Panc1 (cell line): Measurements from ENCODE around the gene SKIC8. TPM values are rescaled to one million over a fixed set of nuclear protein-coding genes. Genes with fewer than 3 reads are reported as not detected.
"Not testable (repeated sequence)": the region's sequence is repeated elsewhere in the genome, so short reads cannot be mapped to it uniquely, and the experiment has no call there.

Experiments used
- ATAC-seq: fragments of 200-7000 bp; cut with Tn5 transposase; 2 replicates; pipeline ENCODE4 v1.9.1; 2020; ENCODE audit warnings: mild to moderate bottlenecking, moderate library complexity
- BruUV-seq: library from RNA; stranded (reverse); fragments of 400-500 nt; replicated peaks from 2 replicates; lab custom pipeline; 2021; lab: Mats Ljungman, UMichigan
- CTCF ChIA-PET: fragments of 300-600 bp; sonication (Branson Sonifier 250); formaldehyde crosslinking; loops from one replicate; lab custom pipeline; 2022; ENCODE audit warnings: antibody characterized with exemption; lab: Charles Lee
- POLR2A ChIA-PET: fragments of 300-600 bp; sonication (Branson Sonifier 250); formaldehyde crosslinking; loops from one replicate; lab custom pipeline; 2022; ENCODE audit warnings: antibody characterized with exemption; lab: Charles Lee
- DNase-seq: peaks from one replicate; pipeline ENCODE4 v3.0.0-alpha.2; 2010; ENCODE audit warnings: low read depth, low spot score
- H3K27ac ChIP-seq: 2 replicates; pipeline ENCODE4 v1.5.1; 2011; ENCODE audit warnings: mild to moderate bottlenecking, low read length, inconsistent platforms
- H3K27me3 ChIP-seq: fragments of 200-500 bp; sonication (Bioruptor generic); 2 replicates; pipeline ENCODE4 v1.6.0; 2014; ENCODE audit warnings: low read length, inconsistent platforms; ENCODE audit not compliant: control insufficient read depth, insufficient read depth
- H3K36me3 ChIP-seq: fragments of 200-500 bp; sonication (Bioruptor generic); 2 replicates; pipeline ENCODE4 v1.5.1; 2014; ENCODE audit warnings: inconsistent platforms, mild to moderate bottlenecking, low read length, moderate library complexity; ENCODE audit not compliant: control insufficient read depth, insufficient read depth
- H3K4me1 ChIP-seq: 2 replicates; pipeline ENCODE4 v1.5.1; 2011; ENCODE audit warnings: inconsistent platforms, mild to moderate bottlenecking, low read length, moderate library complexity; ENCODE audit not compliant: control insufficient read depth, insufficient read depth
- H3K4me3 ChIP-seq, 2 experiments: 2 replicates each; pipeline ENCODE4 v1.5.1; 2011 to 2012; ENCODE audit warnings: low read depth in 2 of 2, low read length in 2 of 2, mild to moderate bottlenecking in 2 of 2, inconsistent platforms in 1 of 2, moderate library complexity in 1 of 2
- H3K9me3 ChIP-seq: fragments of 200-500 bp; sonication (Bioruptor generic); 2 replicates; pipeline ENCODE4 v1.5.1; 2014; ENCODE audit warnings: low read depth, mild to moderate bottlenecking, inconsistent platforms, low read length, moderate library complexity; ENCODE audit not compliant: control insufficient read depth, insufficient read depth
- CTCF ChIP-seq: fragments of 450-650 bp; IDR thresholded peaks from 2 replicates; pipeline ENCODE4 v1.5.1; 2017; ENCODE audit warnings: mild to moderate bottlenecking
- POLR2AphosphoS5 ChIP-seq: IDR thresholded peaks from 2 replicates; pipeline ENCODE4 v1.6.1; 2012; ENCODE audit warnings: mild to moderate bottlenecking, low read depth, low read length, moderate library complexity
- REST ChIP-seq, 2 experiments: IDR thresholded peaks; 2 replicates each; pipeline ENCODE4 v1.6.1; 2011 to 2012; ENCODE audit warnings: low read depth in 2 of 2, control low read depth in 1 of 2, low read length in 1 of 2, mild to moderate bottlenecking in 1 of 2, moderate library complexity in 1 of 2; ENCODE audit not compliant: insufficient read depth in 1 of 2
- SIN3A ChIP-seq: IDR thresholded peaks from 2 replicates; pipeline ENCODE4 v1.6.1; 2012; ENCODE audit warnings: low read depth, mild to moderate bottlenecking, low read length, moderate library complexity, borderline replicate concordance; ENCODE audit not compliant: insufficient read depth
- TCF7L2 ChIP-seq: IDR thresholded peaks from 2 replicates; pipeline ENCODE4 v1.6.1; 2011; ENCODE audit warnings: mild to moderate bottlenecking, low read depth, low read length, inconsistent platforms
- in situ Hi-C: cut with HindIII; loops from 2 replicates; pipeline ENCODE4 v1.10.0; 2016; ENCODE audit warnings: low sequenced_read_pairs, low pct_unique_long_range_greater_than_20kb
- intact Hi-C: fragments of 100-400 bp; cut with micrococcal nuclease; formaldehyde crosslinking; loops from one replicate; pipeline ENCODE4 v1.10.0; 2022; ENCODE audit not compliant: unreplicated experiment
- total RNA-seq: library from RNA; stranded (reverse); gene quantifications from one replicate; pipeline ENCODE4 v1.2.1, GENCODE V29; 2021; ENCODE audit not compliant: unreplicated experiment

The SKIC8 gene
- total RNA-seq, 1 experiment from 2014 or later: 66.3 TPM

- Histone ChIP-seq H3K27ac (no peak overlapping the region), H3K36me3 (no peaks in the 10 kb centered on the region), H3K4me1 (no peaks in the 10 kb centered on the region), H3K27me3 (no peaks in the 10 kb centered on the region), H3K9me3 (no peaks in the 10 kb centered on the region), H3K4me3 (no peak overlapping the region)
- in situ Hi-C loops: no loop called here
- no peak for DNase-seq
- ATAC-seq: no peak
- intact Hi-C loops: no loop called here
- no TSS peak for BruUV-seq
- TF ChIP-seq CTCF (no peak), SIN3A (no peak), REST (IDR thresholded peaks at IDR 0.05; ENCODE audit: insufficient read depth in 1 of 2, low read depth in 2 of 2, low read length in 1 of 2) (no peak), TCF7L2 (no peak), POLR2AphosphoS5 (no peak)
- ChIA-PET CTCF (no interaction called here), POLR2A (interaction anchor here (1.0 kb wide), 1 partner anchor 14 kb away, joined by 3 read pairs; no protein-coding TSS in a partner anchor)
These were observed 51.5 kb downstream of the SKIC8 start for GRCh38 chr15:78247911-78248310.

- BruUV-seq, H3K4me1 ChIP-seq, H3K4me3 ChIP-seq, ATAC-seq, in situ Hi-C loops, H3K27ac ChIP-seq, POLR2A ChIA-PET, H3K36me3 ChIP-seq, intact Hi-C loops, H3K27me3 ChIP-seq, DNase-seq, H3K9me3 ChIP-seq: not testable (repeated sequence)
- CTCF ChIA-PET: interaction anchor here (0.6 kb wide), 1 partner anchor 133 kb away, joined by 7 read pairs; no protein-coding TSS in a partner anchor
These were observed 53.3 kb downstream of the SKIC8 start for GRCh38 chr15:78245976-78246620.

GRCh38 chr15:78245392-78245791 is 54.0 kb downstream of the SKIC8 start:
- ATAC-seq, H3K9me3 ChIP-seq, BruUV-seq, in situ Hi-C loops, H3K27ac ChIP-seq, POLR2A ChIA-PET, H3K27me3 ChIP-seq, DNase-seq, H3K4me1 ChIP-seq, H3K4me3 ChIP-seq, intact Hi-C loops, H3K36me3 ChIP-seq, CTCF ChIA-PET: not testable (repeated sequence)
